Measurements from ENCODE around the gene CRACDL. TPM values are rescaled to one million over a fixed set of nuclear protein-coding genes. Genes with fewer than 3 reads are reported as not detected.

The CRACDL gene
- total RNA-seq, 1 experiment from 2014 or later = not detected

DNA sequence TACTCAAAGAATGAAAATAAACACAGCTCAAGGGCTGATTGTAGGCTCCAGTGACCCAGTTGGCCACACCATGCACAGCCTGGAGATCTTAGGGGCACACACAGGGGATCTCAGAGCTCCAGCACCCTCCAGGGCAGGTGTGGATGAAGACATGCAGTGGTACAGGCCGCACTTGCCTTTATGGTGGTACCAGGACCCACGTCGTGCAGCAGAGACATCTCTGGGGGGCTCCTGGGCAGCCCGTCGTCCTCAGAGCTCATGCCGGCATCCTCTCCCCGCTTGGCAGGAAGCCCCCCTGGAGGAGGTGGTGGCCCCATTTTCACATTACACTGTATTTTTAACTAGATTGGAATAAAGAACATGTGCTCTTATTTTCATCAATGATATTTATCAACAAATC, 103.9 kb downstream of the CRACDL start:
- no peaks in the 10 kb centered on the region for H3F3A ChIP-seq (ENCODE audit: low read length, unreplicated experiment)
- no peak overlapping the region for H3K4me3 ChIP-seq (ENCODE audit: low read length)
- H4K20me1 ChIP-seq (ENCODE audit: low read length) = no peaks in the 10 kb centered on the region
- intact Hi-C loops (cut with micrococcal nuclease) = no loop called here
- TF ChIP-seq EZH2 (IDR thresholded peaks at IDR 0.05; ENCODE audit: low read length, unreplicated experiment) (no peak), EZH2phosphoT487 (IDR thresholded peaks at IDR 0.05; ENCODE audit: borderline replicate concordance, low read length) (no peak)
- TF ChIP-seq, protein P1, sequence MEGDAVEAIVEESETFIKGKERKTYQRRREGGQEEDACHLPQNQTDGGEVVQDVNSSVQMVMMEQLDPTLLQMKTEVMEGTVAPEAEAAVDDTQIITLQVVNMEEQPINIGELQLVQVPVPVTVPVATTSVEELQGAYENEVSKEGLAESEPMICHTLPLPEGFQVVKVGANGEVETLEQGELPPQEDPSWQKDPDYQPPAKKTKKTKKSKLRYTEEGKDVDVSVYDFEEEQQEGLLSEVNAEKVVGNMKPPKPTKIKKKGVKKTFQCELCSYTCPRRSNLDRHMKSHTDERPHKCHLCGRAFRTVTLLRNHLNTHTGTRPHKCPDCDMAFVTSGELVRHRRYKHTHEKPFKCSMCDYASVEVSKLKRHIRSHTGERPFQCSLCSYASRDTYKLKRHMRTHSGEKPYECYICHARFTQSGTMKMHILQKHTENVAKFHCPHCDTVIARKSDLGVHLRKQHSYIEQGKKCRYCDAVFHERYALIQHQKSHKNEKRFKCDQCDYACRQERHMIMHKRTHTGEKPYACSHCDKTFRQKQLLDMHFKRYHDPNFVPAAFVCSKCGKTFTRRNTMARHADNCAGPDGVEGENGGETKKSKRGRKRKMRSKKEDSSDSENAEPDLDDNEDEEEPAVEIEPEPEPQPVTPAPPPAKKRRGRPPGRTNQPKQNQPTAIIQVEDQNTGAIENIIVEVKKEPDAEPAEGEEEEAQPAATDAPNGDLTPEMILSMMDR (conservative IDR thresholded peaks at IDR 0.05; ENCODE audit: low read depth, low read length) = no peak
- no TSS peak for BruUV-seq (replicated peaks)
- no peak overlapping the region for H2AFZ ChIP-seq (ENCODE audit: low read length)
- H3K9ac ChIP-seq (ENCODE audit: low read length) = no peak overlapping the region
- H3K9me3 ChIP-seq (ENCODE audit: low read length) = no peaks in the 10 kb centered on the region
- POLR2A ChIA-PET (ENCODE audit: unreplicated experiment) = no interaction called here
- no peaks in the 10 kb centered on the region for H3K36me3 ChIP-seq (ENCODE audit: low read depth, low read length)
- DNase-seq = no peak
- H3K79me2 ChIP-seq (ENCODE audit: low read length) = no peaks in the 10 kb centered on the region
- CTCF ChIA-PET = no interaction called here
- H3K27ac ChIP-seq (ENCODE audit: low read length) = no peak overlapping the region
- H3K9me2 ChIP-seq (replicated peaks; ENCODE audit: low read length) = no peaks in the 10 kb centered on the region
- no peak overlapping the region for H3K4me2 ChIP-seq (ENCODE audit: low read length)
- ATAC-seq = no peak
- no peaks in the 10 kb centered on the region for H3K27me3 ChIP-seq (ENCODE audit: low read length)
- peaks cover 28% of the 10 kb centered on the region for H3K4me1 ChIP-seq (ENCODE audit: insufficient read depth, low read length)

DNA sequence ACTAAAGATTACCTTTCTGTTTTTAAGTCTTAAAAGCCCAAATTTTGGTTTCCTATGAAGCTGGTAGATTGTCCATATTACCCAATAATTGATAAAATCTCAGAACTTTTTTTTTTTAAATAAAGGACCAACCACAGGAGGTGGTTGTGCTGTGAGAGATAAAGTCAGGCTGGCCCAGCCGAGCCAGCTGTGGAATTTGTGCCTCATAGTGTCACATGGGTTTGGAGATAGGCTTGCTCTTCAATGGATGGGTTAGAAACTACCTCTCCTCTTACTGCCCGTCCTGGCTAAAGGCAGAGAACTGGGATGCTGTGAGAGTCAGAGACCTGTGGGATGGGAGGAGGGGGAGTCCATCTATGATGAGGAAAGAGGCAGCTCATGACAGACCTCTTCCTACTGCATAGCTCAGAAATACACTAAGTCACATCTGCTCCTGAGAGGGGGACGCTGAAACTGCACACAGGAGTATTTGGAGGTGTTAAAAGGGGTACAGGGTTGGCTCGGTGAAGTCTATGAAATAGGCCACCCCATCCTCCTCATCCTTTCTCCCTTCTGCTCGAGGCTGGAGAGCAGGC, 105.4 kb downstream of the CRACDL start:
- DNase-seq = no peak
- Histone ChIP-seq H3K9me3 (ENCODE audit: low read length) (no peaks in the 10 kb centered on the region), H3F3A (ENCODE audit: low read length, unreplicated experiment) (no peaks in the 10 kb centered on the region), H3K4me3 (ENCODE audit: low read length) (no peak overlapping the region), H3K4me2 (ENCODE audit: low read length) (no peak overlapping the region), H4K20me1 (ENCODE audit: low read length) (no peaks in the 10 kb centered on the region), H3K27me3 (ENCODE audit: low read length) (no peaks in the 10 kb centered on the region), H3K27ac (ENCODE audit: low read length) (no peak overlapping the region), H3K4me1 (ENCODE audit: insufficient read depth, low read length) (peaks cover 25% of the 10 kb centered on the region), H3K9me2 (replicated peaks; ENCODE audit: low read length) (no peaks in the 10 kb centered on the region), H3K79me2 (ENCODE audit: low read length) (no peaks in the 10 kb centered on the region), H3K9ac (ENCODE audit: low read length) (no peak overlapping the region), H3K36me3 (ENCODE audit: low read depth, low read length) (no peaks in the 10 kb centered on the region), H2AFZ (ENCODE audit: low read length) (no peak overlapping the region)
- POLR2A ChIA-PET (ENCODE audit: unreplicated experiment) = no interaction called here
- no peak for ATAC-seq
- CTCF ChIA-PET = no interaction called here
- intact Hi-C loops (cut with micrococcal nuclease) = no loop called here
- no peak for TF ChIP-seq EZH2 (IDR thresholded peaks at IDR 0.05; ENCODE audit: low read length, unreplicated experiment)
- TF ChIP-seq, protein P1 (conservative IDR thresholded peaks at IDR 0.05; ENCODE audit: low read depth, low read length) = no peak
- no peak for TF ChIP-seq EZH2phosphoT487 (IDR thresholded peaks at IDR 0.05; ENCODE audit: borderline replicate concordance, low read length)
- BruUV-seq (replicated peaks) = no TSS peak

DNA sequence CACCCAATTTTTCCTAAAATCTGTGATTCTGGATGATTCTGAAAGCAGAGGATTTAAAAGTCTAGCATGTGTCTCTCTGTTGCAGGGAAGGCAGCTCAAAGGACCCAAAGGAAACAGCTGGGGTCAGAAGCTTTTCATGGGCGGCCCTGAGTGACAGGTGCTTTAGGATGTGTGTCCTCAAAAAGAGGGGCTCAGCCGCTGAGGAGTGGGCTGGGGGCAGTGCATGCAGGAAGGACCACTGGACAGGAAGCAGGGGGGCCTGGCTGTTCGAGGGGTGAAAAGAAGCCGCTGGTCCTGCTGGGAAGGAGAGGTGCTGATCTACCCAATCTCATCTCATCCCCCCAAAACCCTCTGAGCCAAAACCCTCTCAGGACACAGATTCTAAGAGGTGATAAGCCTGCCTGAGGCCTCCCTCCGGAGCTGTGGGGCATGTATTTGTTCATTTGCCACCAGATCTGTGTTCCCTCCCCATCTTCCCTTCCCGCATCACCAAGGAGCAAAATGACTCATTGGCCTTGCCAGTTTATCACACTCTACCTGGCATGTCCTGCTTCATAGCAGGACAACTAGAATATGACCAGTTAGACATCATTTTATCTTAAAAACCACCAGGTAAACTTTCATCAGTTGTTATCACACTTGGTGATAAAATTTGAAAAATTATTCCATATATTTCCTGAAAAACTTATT, 106.3 kb downstream of the CRACDL start:
- Histone ChIP-seq H3K36me3 (ENCODE audit: low read depth, low read length) (no peaks in the 10 kb centered on the region), H3K4me3 (ENCODE audit: low read length) (no peak overlapping the region), H3K4me2 (ENCODE audit: low read length) (peak overlapping the region; percentile 58), H3F3A (ENCODE audit: low read length, unreplicated experiment) (no peaks in the 10 kb centered on the region), H3K9ac (ENCODE audit: low read length) (no peak overlapping the region), H3K27me3 (ENCODE audit: low read length) (no peaks in the 10 kb centered on the region), H3K79me2 (ENCODE audit: low read length) (no peaks in the 10 kb centered on the region), H3K9me3 (ENCODE audit: low read length) (no peaks in the 10 kb centered on the region), H3K4me1 (ENCODE audit: insufficient read depth, low read length) (peaks cover 23% of the 10 kb centered on the region), H2AFZ (ENCODE audit: low read length) (no peak overlapping the region), H4K20me1 (ENCODE audit: low read length) (no peaks in the 10 kb centered on the region), H3K9me2 (replicated peaks; ENCODE audit: low read length) (no peaks in the 10 kb centered on the region), H3K27ac (ENCODE audit: low read length) (peak overlapping the region; percentile 69)
- TF ChIP-seq EZH2 (IDR thresholded peaks at IDR 0.05; ENCODE audit: low read length, unreplicated experiment) = no peak
- no peak for TF ChIP-seq EZH2phosphoT487 (IDR thresholded peaks at IDR 0.05; ENCODE audit: borderline replicate concordance, low read length)
- TF ChIP-seq, protein P1 (conservative IDR thresholded peaks at IDR 0.05; ENCODE audit: low read depth, low read length) = no peak
- ATAC-seq (no peak; the same call in 1 of the 2 replicates), DNase-seq (peak; percentile 63)
- ChIA-PET POLR2A (ENCODE audit: unreplicated experiment) (no interaction called here), CTCF (no interaction called here)
- BruUV-seq (replicated peaks) = no TSS peak
- intact Hi-C loops (cut with micrococcal nuclease) = loop anchor here (2.0 kb wide), 2 partner anchors 35 to 99 kb away; partner anchors contain the start of gene MGAT4A

All from PC-3 (cell line).